H1 (cell line): Measurements from ENCODE around the gene HOXD1. TPM values are rescaled to one million over a fixed set of nuclear protein-coding genes. Genes with fewer than 3 reads are reported as not detected.

Experiments
- CTCF ChIA-PET: fragments of 300-600 bp; sonication (Branson Sonifier 250); formaldehyde crosslinking; loops from one replicate; lab custom pipeline; 2021; ENCODE audit not compliant: partially characterized antibody; lab: Charles Lee
- POLR2A ChIA-PET: fragments of 300-600 bp; sonication (Branson Sonifier 250); formaldehyde crosslinking; loops from one replicate; lab custom pipeline; 2021; ENCODE audit warnings: inconsistent platforms; ENCODE audit not compliant: partially characterized antibody; lab: Charles Lee
- DNase-seq, 2 experiments: peaks; one replicate each; pipeline versions ENCODE4 v3.0.0 to v3.0.0-alpha.2; 2010 to 2022; ENCODE audit warnings: low spot score in 2 of 2, low read depth in 1 of 2, mixed read lengths in 1 of 2
- FAIRE-seq: peaks from 2 replicates; lab custom pipeline; 2011; peaks lifted over from hg19 to GRCh38; lab: Jason Lieb, UNC
- H2AFZ ChIP-seq: 2 replicates; pipeline ENCODE4 v1.8.1; 2012; ENCODE audit warnings: low read length, inconsistent platforms
- H2AK5ac ChIP-seq: 2 replicates; pipeline ENCODE4 v1.6.1; 2013; ENCODE audit warnings: low read depth, low read length
- H2BK120ac ChIP-seq: replicated peaks from 2 replicates; pipeline ENCODE3; 2013; ENCODE audit warnings: low read depth, low read length, inconsistent platforms
- H2BK12ac ChIP-seq: 2 replicates; pipeline ENCODE4 v1.6.1; 2013; ENCODE audit warnings: low read depth, low read length
- H2BK15ac ChIP-seq: 2 replicates; pipeline ENCODE4 v1.6.1; 2013; ENCODE audit warnings: low read length
- H2BK20ac ChIP-seq: 2 replicates; pipeline ENCODE4 v1.6.1; 2013; ENCODE audit warnings: low read length
- H2BK5ac ChIP-seq: 2 replicates; pipeline ENCODE4 v1.6.1; 2013; ENCODE audit warnings: low read depth, low read length
- H3K14ac ChIP-seq: 2 replicates; pipeline ENCODE4 v1.6.1; 2013; ENCODE audit warnings: inconsistent platforms; ENCODE audit not compliant: insufficient read length
- H3K18ac ChIP-seq: 2 replicates; pipeline ENCODE4 v1.6.1; 2013; ENCODE audit warnings: low read length; ENCODE audit errors: extremely low read depth
- H3K23ac ChIP-seq: 2 replicates; pipeline ENCODE4 v1.6.1; 2013; ENCODE audit warnings: inconsistent platforms; ENCODE audit not compliant: insufficient read length
- H3K23me2 ChIP-seq: 2 replicates; pipeline ENCODE4 v1.6.1; 2013; ENCODE audit warnings: low read depth, low read length
- H3K27ac ChIP-seq: 2 replicates; pipeline ENCODE4 v1.6.1; 2011; ENCODE audit warnings: low read depth, low read length, inconsistent platforms
- H3K27me3 ChIP-seq, 4 experiments: replicated peaks in 1 of 4; 1 replicate in 1 of 4; 2 replicates in 3 of 4; pipeline versions ENCODE4 v1.6.1 to v1.8.1; 2011 to 2013; ENCODE audit warnings: low read length in 3 of 4, mild to moderate bottlenecking in 3 of 4, inconsistent platforms in 2 of 4, mixed read lengths in 2 of 4, moderate library complexity in 1 of 4; ENCODE audit not compliant: control insufficient read depth in 3 of 4, insufficient read depth in 3 of 4; ENCODE audit errors: extremely low read depth in 1 of 4
- H3K36me3 ChIP-seq, 4 experiments: 2 replicates each; pipeline versions ENCODE4 v1.6.1 to v1.8.1; 2011 to 2013; ENCODE audit warnings: mild to moderate bottlenecking in 4 of 4, low read length in 3 of 4, moderate library complexity in 2 of 4, control low read depth in 1 of 4, inconsistent platforms in 1 of 4; ENCODE audit not compliant: insufficient read depth in 4 of 4, control insufficient read depth in 2 of 4
- H3K4ac ChIP-seq: replicated peaks from 2 replicates; pipeline ENCODE3; 2013; ENCODE audit warnings: low read length, low read depth, mixed read lengths, inconsistent platforms; ENCODE audit not compliant: insufficient read length
- H3K4me1 ChIP-seq, 4 experiments: replicated peaks in 1 of 4; 1 replicate in 1 of 4; 2 replicates in 3 of 4; pipeline versions ENCODE4 v1.6.1 to v1.8.1; 2011 to 2013; ENCODE audit warnings: low read length in 3 of 4, inconsistent platforms in 2 of 4, mixed read lengths in 1 of 4; ENCODE audit not compliant: insufficient read depth in 4 of 4, control insufficient read depth in 3 of 4
- H3K4me2 ChIP-seq, 2 experiments: 2 replicates each; pipeline versions ENCODE4 v1.6.1 to v1.8.1; 2011 to 2013; ENCODE audit warnings: low read depth in 2 of 2, low read length in 2 of 2, control low read depth in 1 of 2, inconsistent platforms in 1 of 2, mild to moderate bottlenecking in 1 of 2; ENCODE audit not compliant: insufficient read depth in 1 of 2
- H3K4me3 ChIP-seq, 4 experiments: fragments of 200-600, 300-600 bp in 1 of 4; sonication (generic), shearing (Covaris generic), sonication (Bioruptor Twin) in 1 of 4; 2 replicates each; pipeline versions ENCODE4 v1.5.1 to v1.8.1; 2011 to 2016; ENCODE audit warnings: low read length in 4 of 4, low read depth in 3 of 4, control low read depth in 2 of 4, inconsistent platforms in 2 of 4, mild to moderate bottlenecking in 2 of 4, mixed read lengths in 1 of 4, moderate library complexity in 1 of 4; ENCODE audit not compliant: insufficient read depth in 2 of 4; ENCODE audit errors: extremely low read depth in 1 of 4
- H3K56ac ChIP-seq: replicated peaks from 2 replicates; pipeline ENCODE3; 2013; ENCODE audit warnings: low read depth, mild to moderate bottlenecking, mixed read lengths, low read length, inconsistent platforms; ENCODE audit not compliant: insufficient read length
- H3K79me1 ChIP-seq: 2 replicates; pipeline ENCODE4 v1.6.1; 2013; ENCODE audit warnings: low read depth, low read length, control low read depth
- H3K79me2 ChIP-seq, 2 experiments: 2 replicates each; pipeline versions ENCODE4 v1.6.1 to v1.8.1; 2012 to 2013; ENCODE audit warnings: low read length in 2 of 2, mild to moderate bottlenecking in 2 of 2, inconsistent platforms in 1 of 2; ENCODE audit not compliant: insufficient read depth in 2 of 2, control insufficient read depth in 1 of 2
- H3K9ac ChIP-seq, 4 experiments: replicated peaks in 1 of 4; 1 replicate in 1 of 4; 2 replicates in 3 of 4; pipeline versions ENCODE4 v1.6.1 to v1.8.1; 2011 to 2013; ENCODE audit warnings: low read depth in 3 of 4, low read length in 3 of 4, control low read depth in 2 of 4, mild to moderate bottlenecking in 2 of 4, moderate library complexity in 2 of 4, inconsistent platforms in 1 of 4; ENCODE audit errors: extremely low read depth in 1 of 4
- H3K9me3 ChIP-seq, 2 experiments: 2 replicates each; pipeline versions ENCODE4 v1.6.1 to v1.8.1; 2012 to 2013; ENCODE audit warnings: mild to moderate bottlenecking in 2 of 2, moderate library complexity in 2 of 2, control low read depth in 1 of 2, inconsistent platforms in 1 of 2, low read depth in 1 of 2, low read length in 1 of 2, mixed read lengths in 1 of 2; ENCODE audit not compliant: insufficient read depth in 2 of 2
- H4K20me1 ChIP-seq, 2 experiments: replicated peaks in 1 of 2; 2 replicates each; pipeline versions ENCODE3 to v1.8.1; 2011 to 2013; ENCODE audit warnings: inconsistent platforms in 2 of 2, low read length in 2 of 2, mild to moderate bottlenecking in 1 of 2; ENCODE audit not compliant: insufficient read depth in 2 of 2, control insufficient read depth in 1 of 2
- H4K5ac ChIP-seq: 2 replicates; pipeline ENCODE4 v1.6.1; 2013; ENCODE audit warnings: low read length, low read depth, mixed read lengths, inconsistent platforms; ENCODE audit not compliant: insufficient read length
- H4K8ac ChIP-seq: 2 replicates; pipeline ENCODE4 v1.8.0; 2013; ENCODE audit warnings: mild to moderate bottlenecking, moderate library complexity, low read length, inconsistent platforms; ENCODE audit not compliant: insufficient read depth; ENCODE audit errors: extremely low read depth
- H4K91ac ChIP-seq: replicated peaks from 2 replicates; pipeline ENCODE3; 2013; ENCODE audit warnings: low read length, mixed read lengths, inconsistent platforms; ENCODE audit not compliant: insufficient read length
- SAP30 ChIP-seq: fragments of 300-600 bp; sonication (generic); IDR thresholded peaks from 2 replicates; pipeline ENCODE4 v1.7.1; 2012; ENCODE audit warnings: low read length, moderate library complexity, mild to moderate bottlenecking, inconsistent platforms; ENCODE audit not compliant: insufficient read depth, insufficient replicate concordance
- ZNF274 ChIP-seq: IDR thresholded peaks from 2 replicates; pipeline ENCODE4 v1.7.0; 2012; ENCODE audit warnings: low read length, borderline replicate concordance; ENCODE audit errors: extremely low read depth
- WGBS, 2 experiments: shearing (Covaris generic) in 1 of 2; methylation state at CpG; one replicate each; pipeline versions ENCODE4 v1.1.6 to v1.1.7; 2013 to 2015; ENCODE audit warnings: low lambda C conversion rate in 2 of 2, mixed read lengths in 2 of 2, inconsistent platforms in 1 of 2, low coverage in 1 of 2, missing lambda C conversion rate in 1 of 2; ENCODE audit not compliant: insufficient replicate concordance in 2 of 2, insufficient coverage in 1 of 2, insufficient read length in 1 of 2; ENCODE audit errors: extremely low coverage in 1 of 2, missing lambda C conversion rate in 1 of 2; 5-methylcytosine and 5-hydroxymethylcytosine counted together
- polyA plus RNA-seq, 7 experiments: library from polyadenylated mRNA; depleted of rRNA in 3 of 7; stranded (reverse) in 5 of 7; unstranded in 2 of 7; fragments of >200 nt in 5 of 7; fragments of 200-250 nt in 2 of 7; gene quantifications; 1 replicate in 5 of 7; 2 replicates in 1 of 7; 4 replicates in 1 of 7; pipeline versions ENCODE4 v1.2.1 to v1.2.3, GENCODE V29; 2011 to 2013; ENCODE audit warnings: missing spikeins in 2 of 7, mixed read lengths in 2 of 7
- total RNA-seq: library from RNA; stranded (reverse); fragmentation: NEBNext Ultra II Directional; extraction: Animal tissue kit (Norgen Biotek cat#: 25700); gene quantifications from 2 replicates; pipeline ENCODE4 v1.2.1, GENCODE V29; 2021

HOXD1 gene
- total and polyA plus RNA-seq, 2 of the 8 experiments (the other 6 are each of a cell fraction or from before 2014, with no cell fraction given), result 0.03 TPM; not detected in 1

DNA sequence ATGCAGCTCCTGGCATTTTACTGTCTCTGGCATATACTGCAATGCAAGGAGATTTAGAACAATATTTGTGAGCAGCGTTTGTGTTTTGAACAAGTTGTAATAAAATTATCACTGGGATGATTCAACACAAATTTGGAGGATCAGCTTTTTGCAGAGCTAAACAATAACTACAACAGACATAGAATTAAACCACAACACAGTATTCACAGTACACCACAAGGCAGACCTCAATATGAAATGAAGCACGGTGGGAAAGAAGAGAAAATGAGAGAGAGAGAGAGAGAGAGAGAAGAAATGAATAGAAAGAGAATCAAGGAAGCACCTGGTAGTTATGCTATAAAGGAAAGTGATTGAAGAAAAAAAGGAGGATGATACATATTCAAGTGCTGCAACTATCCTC is 39.4 kb downstream of the HOXD1 start:
- Histone ChIP-seq H3K27me3 (0 out of 7 replicates have a peak, but pooled peaks cover 0 to 2% (median 0%) of the 10 kb centered on the region in 4 experiments), H3K27ac (no peak overlapping the region), H4K5ac (no peak overlapping the region), H3K36me3 (no peaks in the 10 kb centered on the region), H3K14ac (no peak overlapping the region), H3K9ac (no peak overlapping the region), H2AK5ac (no peak overlapping the region), H3K9me3 (no peaks in the 10 kb centered on the region), H3K79me1 (no peaks in the 10 kb centered on the region), H3K4me3 (no peak overlapping the region), H2BK15ac (no peak overlapping the region), H3K79me2 (no peaks in the 10 kb centered on the region), H2BK120ac (no peak overlapping the region), H3K4me1 (no peaks in the 10 kb centered on the region), H4K20me1 (no peaks in the 10 kb centered on the region), H2BK20ac (no peak overlapping the region), H3K4ac (no peak overlapping the region), H4K91ac (no peak overlapping the region), H3K23ac (no peak overlapping the region), H3K56ac (no peak overlapping the region), H3K4me2 (no peak overlapping the region), H3K18ac (no peak overlapping the region), H4K8ac (no peak overlapping the region), H2AFZ (no peak overlapping the region), H2BK12ac (no peak overlapping the region), H3K23me2 (no peaks in the 10 kb centered on the region; the same call in 1 of the 2 replicates), H2BK5ac (no peak overlapping the region)
- WGBS, 2 experiments, result 90% methylated on average over 2 of the region's 2 CpGs; no CpG with 5 or more reads in 1 of the 2 experiments
- ChIA-PET CTCF (interaction anchor here (0.7 to 1.6 kb wide), 2 partner anchors 11 to 40 kb away, joined by 3 read pairs; no protein-coding TSS in a partner anchor), POLR2A (no interaction called here)
- DNase-seq (no peak), FAIRE-seq (no peak)
- no peak for TF ChIP-seq SAP30
- TF ChIP-seq ZNF274, result no peak
